Ramos (cell line): ENCODE measurements around the gene ZMYND12.
"Not testable (repeated sequence)": the region's sequence is repeated elsewhere in the genome, so short reads cannot be mapped to it uniquely, and the experiment has no call there.

Experiments used
- in situ Hi-C: fragments of 300-500 bp; cut with MboI; formaldehyde crosslinking; loops from one replicate; pipeline ENCODE4 v1.14.3; 2022; ENCODE audit warnings: low sequenced_read_pairs; ENCODE audit not compliant: unreplicated experiment

Gene ZMYND12

GRCh38 chr1:42456010-42456753 lies at the start of gene ZMYND12, which contains the start of gene PPCS:
ZMYND12 (minus strand) TSS chr1:42456022; CDS start chr1:42455997, 25 bp downstream.
PPCS (plus strand) TSS chr1:42456543; CDS start chr1:42456566, 23 bp downstream.
- in situ Hi-C loops = no loop called here

GRCh38 chr1:42504535-42505128 lies 48.8 kb upstream of the ZMYND12 start:
- in situ Hi-C loops = no loop called here

GRCh38 chr1:42502031-42502430 lies 46.2 kb upstream of the ZMYND12 start:
- in situ Hi-C loops = not testable (repeated sequence)

- in situ Hi-C loops = no loop called here
These were observed 34.4 kb upstream of the ZMYND12 start for GRCh38 chr1:42490237-42490636.

DNA sequence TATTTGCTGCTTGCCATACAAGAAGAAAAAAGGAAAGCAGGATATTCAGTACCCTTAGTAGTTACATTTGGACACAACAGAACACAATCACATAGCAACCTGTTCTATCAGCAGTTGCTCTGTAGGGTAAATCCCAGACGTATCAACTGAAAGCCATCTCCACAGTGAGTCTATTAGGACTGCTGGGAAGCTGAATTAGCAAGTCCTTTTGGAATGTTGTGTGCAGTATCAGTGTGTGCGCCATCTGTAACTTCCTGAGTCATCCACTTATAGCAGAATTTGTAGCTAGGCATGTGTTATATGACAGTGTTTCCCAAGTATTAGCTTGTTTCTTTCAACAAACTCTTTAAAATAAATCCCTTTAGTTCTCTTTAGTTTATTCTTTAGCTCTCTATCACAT lies 28.6 kb upstream of the ZMYND12 start:
- in situ Hi-C loops = no loop called here

- in situ Hi-C loops = no loop called here
These were observed 26.9 kb upstream of the ZMYND12 start for GRCh38 chr1:42482635-42483153.

- in situ Hi-C loops = no loop called here
These were observed 25.1 kb upstream of the ZMYND12 start for GRCh38 chr1:42480921-42481320.

- in situ Hi-C loops = no loop called here
These were observed 23.8 kb upstream of the ZMYND12 start for GRCh38 chr1:42479621-42480020.

DNA sequence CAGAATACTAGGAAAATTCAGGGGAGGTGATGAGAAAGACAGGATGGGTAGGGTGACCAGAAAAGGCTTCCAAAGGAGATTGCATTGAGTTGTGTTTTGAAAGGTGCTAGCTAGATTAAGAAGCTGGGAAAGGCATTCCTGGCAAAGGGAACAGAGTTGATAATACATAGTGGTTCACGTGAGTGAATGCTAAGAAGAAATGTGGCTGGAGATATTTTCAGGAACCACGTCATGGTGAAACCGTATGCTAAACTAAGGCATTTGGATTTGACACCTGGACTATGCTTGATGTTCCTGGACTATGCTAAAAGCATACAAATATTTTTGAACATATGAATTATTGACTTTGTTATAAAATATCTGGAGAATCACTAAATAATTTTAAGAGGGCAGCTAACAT lies 22.0 kb upstream of the ZMYND12 start:
- in situ Hi-C loops = no loop called here

DNA sequence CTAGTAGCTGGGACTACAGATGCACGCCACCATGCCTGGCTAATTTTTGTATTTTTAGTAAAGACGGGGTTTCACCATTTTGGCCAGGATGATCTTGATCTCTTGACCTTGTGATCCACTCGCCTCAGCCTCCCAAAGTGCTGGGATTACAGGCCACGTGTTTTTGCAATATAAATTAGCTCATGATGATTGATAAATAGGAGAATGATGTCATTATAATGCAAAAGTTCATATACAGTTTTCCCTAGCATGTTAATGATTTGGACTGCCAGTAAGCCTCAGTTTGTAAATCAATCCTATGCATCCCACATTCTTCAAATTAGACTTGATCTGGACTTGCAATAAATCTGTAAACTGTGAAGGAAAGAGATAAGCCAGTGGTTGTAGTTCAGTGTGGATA lies 21.5 kb upstream of the ZMYND12 start:
- in situ Hi-C loops = not testable (repeated sequence)

GRCh38 chr1:42476605-42477004 lies 20.8 kb upstream of the ZMYND12 start:
- in situ Hi-C loops = no loop called here

- in situ Hi-C loops = no loop called here
These were observed 13.9 kb upstream of the ZMYND12 start for GRCh38 chr1:42469727-42470126.

DNA sequence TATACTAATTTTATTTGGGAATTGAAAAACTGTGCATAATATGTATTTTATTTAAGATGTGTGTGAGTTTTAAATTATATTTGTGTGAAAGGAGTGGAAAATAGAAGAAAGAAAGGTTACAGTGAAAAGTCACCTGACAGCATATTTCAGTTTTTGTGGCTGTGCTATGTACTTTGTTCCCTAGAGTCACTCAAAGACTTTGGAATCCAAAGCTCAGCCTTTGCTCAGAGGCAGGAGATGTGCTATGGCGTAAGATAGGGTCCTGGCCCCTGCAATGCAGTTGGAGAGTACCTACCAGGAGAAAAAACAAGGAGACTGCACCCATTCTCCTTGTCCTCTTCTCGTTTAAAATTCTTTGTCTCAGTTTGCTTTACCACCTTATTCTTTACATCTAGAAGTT lies 10.2 kb upstream of the ZMYND12 start:
- in situ Hi-C loops = no loop called here

DNA sequence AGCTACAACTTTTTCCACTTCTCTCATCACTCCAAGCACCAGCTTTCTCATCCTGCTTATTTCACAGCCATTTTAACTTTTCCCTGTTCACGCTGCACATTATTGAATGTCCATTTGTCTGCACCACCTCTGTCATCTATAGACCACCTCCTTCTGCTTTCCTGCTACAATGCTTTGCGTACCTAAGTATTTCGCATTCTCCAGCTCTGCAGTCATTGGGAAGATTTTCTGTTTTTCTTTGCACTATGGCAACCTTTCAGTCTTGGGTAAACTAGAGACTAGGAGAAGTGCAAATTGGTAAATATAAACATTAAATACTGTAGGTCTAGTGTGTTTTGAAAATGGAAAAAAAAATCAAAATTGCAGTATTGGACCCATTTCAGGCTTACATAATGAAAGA lies 8.1 kb upstream of the ZMYND12 start:
- in situ Hi-C loops = no loop called here

DNA sequence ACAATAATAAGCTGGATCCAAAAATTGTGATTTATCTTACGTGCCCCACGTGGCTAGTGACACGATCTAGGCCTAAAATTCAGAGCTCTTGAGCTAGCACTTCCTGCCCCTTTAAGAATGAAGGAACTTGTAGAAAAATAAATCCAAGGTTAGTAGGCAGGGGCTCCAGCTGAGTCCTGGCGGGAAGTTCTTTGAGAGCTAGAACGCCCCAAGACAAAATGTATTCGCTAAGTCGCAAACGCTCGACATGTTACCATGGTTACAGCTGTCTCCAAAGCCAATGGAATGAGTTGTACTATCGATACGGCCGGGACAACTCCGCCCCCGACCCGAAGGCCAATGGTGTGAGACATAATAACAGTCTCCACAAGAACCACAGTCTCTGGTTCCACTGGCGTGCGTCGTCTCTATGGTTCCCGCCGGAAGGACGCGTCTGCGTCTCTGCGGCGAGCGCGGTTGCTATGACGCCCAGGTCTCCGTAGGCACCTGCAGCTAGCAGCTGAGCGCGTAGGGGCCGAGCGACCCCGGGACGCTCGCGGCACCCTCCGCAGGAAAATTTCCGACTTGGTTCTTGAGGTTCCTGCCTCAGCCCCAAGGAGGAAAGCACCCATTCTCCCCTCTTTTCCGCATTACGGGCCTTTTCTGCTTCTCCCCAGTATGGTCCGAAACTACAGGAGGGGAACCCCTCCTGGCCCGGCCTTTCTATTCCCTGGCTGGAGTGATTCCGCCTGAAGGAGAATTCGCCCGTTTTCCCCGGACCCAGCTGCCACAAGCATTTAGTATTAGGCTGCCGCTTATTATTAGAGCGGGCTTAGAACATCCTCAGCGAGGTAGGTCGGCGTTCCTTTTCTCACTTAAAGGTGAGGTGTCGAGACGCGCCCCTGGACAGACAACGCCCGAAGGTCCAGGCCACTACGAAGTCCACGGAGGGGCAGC lies 7.3 kb upstream of the ZMYND12 start, which contains the start of gene CCDC30:
Gene CCDC30 (plus strand): TSS at position 459 of the 936 bp plus-strand sequence. CDS start 17,266 bp downstream, outside the sequence.
- in situ Hi-C loops = no loop called here

DNA sequence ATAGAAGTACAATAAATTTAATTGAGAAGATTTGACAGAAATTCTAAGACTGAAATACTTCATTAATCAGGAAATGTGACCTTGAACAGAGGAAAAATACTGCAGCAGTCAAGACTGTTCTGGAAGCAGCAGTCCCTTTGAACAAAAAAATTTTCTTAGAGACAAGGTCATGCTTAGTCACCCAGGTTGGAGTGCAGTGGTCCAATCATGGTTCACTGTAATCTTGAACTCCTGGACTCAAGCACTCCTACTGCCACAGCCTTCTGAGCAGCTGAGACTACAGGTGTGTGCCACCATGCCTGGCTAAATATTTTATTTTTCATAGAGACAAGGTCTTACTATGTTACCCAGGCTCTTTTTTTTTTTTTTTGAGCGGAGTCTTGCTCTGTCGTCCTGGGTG lies 5.4 kb upstream of the ZMYND12 start:
- in situ Hi-C loops = no loop called here

DNA sequence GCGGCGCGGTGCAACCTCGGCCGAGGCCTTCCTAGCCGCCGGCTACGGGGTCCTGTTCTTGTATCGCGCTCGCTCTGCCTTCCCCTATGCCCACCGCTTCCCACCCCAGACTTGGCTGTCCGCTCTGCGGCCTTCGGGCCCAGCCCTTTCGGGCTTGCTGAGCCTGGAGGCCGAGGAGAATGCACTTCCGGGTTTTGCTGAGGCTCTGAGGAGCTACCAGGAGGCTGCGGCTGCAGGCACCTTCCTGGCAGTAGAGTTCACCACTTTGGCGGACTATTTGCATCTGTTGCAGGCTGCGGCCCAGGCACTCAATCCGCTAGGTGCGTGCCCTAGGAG lies 900 bp upstream of the ZMYND12 start:
- in situ Hi-C loops = no loop called here

GRCh38 chr1:42454403-42454802 lies 1.4 kb downstream of the ZMYND12 start:
- in situ Hi-C loops = no loop called here

DNA sequence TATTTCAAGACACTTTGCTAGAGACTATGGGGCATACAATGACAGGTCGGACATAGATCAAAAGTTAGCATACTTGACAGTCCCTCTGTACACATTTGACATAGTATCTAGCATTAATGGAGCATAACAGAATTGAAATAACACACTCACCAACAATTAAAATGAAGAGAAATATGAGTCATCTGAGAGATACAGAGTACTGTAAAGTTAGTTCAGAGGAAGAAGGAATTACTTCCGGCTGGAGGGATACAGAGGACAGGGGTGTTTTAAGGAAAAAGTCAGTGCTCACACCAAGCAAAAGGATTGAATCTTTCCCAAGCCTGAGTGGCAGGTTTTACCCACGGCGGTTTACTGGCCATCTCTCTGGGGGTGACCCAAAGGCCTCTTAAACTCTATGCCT lies 2.4 kb downstream of the ZMYND12 start:
- in situ Hi-C loops = no loop called here

GRCh38 chr1:42450061-42450460 lies 5.8 kb downstream of the ZMYND12 start:
- in situ Hi-C loops = no loop called here

- in situ Hi-C loops = no loop called here
These were observed 6.6 kb downstream of the ZMYND12 start for GRCh38 chr1:42449256-42449655.
